ENCODE data around the gene DBN1.

GRCh38 chr5:177510567-177511053 is 37.2 kb upstream of the DBN1 start:
- TF ChIP-seq CTCF (optimal IDR thresholded peaks at IDR 0.05 in 1 of 3, IDR thresholded peaks at IDR 0.05 in 1 of 3, conservative IDR thresholded peaks at IDR 0.05 in 1 of 3; ENCODE audit: extremely low read depth in 1 of 3, insufficient read depth in 2 of 3, low read length in 3 of 3) (no peak), EZH2 (IDR thresholded peaks at IDR 0.05; ENCODE audit: low read length) (no peak)
